Kidney epithelial cell (primary cell): ENCODE data around the gene C2orf81. TPM values are rescaled to one million over a fixed set of nuclear protein-coding genes. Genes with fewer than 3 reads are reported as not detected.
"Not testable (repeated sequence)": the region's sequence is repeated elsewhere in the genome, so short reads cannot be mapped to it uniquely, and the experiment has no call there.

Experiments
- DNase-seq: peaks from one replicate; pipeline ENCODE4 v3.0.0-alpha.2; 2010; ENCODE audit warnings: low read depth
- H3K27me3 ChIP-seq: 2 replicates; pipeline ENCODE4 v1.6.0; 2011; ENCODE audit warnings: low read length; ENCODE audit not compliant: control insufficient read depth, insufficient read depth
- H3K36me3 ChIP-seq: 2 replicates; pipeline ENCODE4 v1.5.1; 2011; ENCODE audit warnings: low read length; ENCODE audit not compliant: control insufficient read depth, insufficient read depth
- H3K4me3 ChIP-seq: 2 replicates; pipeline ENCODE4 v1.5.1; 2011; ENCODE audit warnings: low read depth, mild to moderate bottlenecking, control low read depth, low read length
- total RNA-seq: library from RNA; depleted of rRNA; stranded (reverse); fragments of >200 nt; gene quantifications from 2 replicates; pipeline ENCODE4 v1.2.3, GENCODE V29; 2015
- TF ChIP-seq, protein P1 (sequence below): IDR thresholded peaks from 2 replicates; pipeline ENCODE4 v1.5.1; 2011; ENCODE audit warnings: mild to moderate bottlenecking, moderate library complexity, low read length, control low read depth, inconsistent platforms; ENCODE audit not compliant: insufficient read depth, poor library complexity, severe bottlenecking

The C2orf81 gene
- total RNA-seq, 1 donor from 2014 or later, result 4.3 TPM

DNA sequence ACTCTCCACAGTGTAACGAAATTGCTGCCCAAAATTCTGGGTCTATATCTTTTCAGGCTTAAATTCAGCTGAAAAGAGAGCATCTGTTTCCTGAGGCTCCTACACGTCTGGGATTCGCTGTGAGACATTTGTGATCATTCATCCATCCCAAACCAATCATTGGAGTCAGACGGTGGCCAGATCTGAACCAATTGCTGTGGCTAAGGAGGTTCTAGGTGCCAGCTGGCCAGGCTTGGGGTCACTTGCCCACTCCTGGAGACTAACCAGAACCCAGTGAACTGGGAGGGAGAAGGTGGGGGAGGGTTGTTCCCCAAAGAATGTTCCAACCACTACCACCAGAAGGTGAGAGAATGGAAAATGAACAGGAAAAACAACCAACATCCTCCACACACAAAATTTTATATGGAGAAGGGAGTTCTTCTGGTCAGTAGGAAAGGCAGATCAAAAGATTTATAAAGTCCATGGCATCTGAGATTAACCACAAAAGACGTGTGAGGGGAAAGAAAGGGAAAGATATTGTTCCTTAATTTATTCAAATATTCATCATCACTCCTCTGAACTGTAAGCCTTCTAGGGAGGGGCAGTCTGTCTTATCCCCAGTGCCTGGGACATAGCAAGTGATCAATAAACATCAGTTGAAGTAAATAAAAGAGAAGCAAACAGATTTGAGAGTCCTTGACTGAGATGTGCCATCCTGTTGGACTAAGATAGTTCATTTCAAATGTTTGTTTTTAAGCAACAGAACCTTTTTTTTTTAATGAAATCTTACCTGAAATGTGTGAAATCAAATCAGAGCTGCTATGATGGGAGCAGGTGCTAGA, 23.3 kb upstream of the C2orf81 start:
- DNase-seq, result no peak
- TF ChIP-seq, protein P1, sequence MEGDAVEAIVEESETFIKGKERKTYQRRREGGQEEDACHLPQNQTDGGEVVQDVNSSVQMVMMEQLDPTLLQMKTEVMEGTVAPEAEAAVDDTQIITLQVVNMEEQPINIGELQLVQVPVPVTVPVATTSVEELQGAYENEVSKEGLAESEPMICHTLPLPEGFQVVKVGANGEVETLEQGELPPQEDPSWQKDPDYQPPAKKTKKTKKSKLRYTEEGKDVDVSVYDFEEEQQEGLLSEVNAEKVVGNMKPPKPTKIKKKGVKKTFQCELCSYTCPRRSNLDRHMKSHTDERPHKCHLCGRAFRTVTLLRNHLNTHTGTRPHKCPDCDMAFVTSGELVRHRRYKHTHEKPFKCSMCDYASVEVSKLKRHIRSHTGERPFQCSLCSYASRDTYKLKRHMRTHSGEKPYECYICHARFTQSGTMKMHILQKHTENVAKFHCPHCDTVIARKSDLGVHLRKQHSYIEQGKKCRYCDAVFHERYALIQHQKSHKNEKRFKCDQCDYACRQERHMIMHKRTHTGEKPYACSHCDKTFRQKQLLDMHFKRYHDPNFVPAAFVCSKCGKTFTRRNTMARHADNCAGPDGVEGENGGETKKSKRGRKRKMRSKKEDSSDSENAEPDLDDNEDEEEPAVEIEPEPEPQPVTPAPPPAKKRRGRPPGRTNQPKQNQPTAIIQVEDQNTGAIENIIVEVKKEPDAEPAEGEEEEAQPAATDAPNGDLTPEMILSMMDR, result no peak
- Histone ChIP-seq H3K27me3 (no peaks in the 10 kb centered on the region), H3K4me3 (no peak overlapping the region), H3K36me3 (no peaks in the 10 kb centered on the region)

- not testable (repeated sequence) for DNase-seq, H3K27me3 ChIP-seq, H3K36me3 ChIP-seq
- peak overlapping the region; percentile 72 for H3K4me3 ChIP-seq
Measured at GRCh38 chr2:74442483-74443297, 21.3 kb upstream of the C2orf81 start.

DNA sequence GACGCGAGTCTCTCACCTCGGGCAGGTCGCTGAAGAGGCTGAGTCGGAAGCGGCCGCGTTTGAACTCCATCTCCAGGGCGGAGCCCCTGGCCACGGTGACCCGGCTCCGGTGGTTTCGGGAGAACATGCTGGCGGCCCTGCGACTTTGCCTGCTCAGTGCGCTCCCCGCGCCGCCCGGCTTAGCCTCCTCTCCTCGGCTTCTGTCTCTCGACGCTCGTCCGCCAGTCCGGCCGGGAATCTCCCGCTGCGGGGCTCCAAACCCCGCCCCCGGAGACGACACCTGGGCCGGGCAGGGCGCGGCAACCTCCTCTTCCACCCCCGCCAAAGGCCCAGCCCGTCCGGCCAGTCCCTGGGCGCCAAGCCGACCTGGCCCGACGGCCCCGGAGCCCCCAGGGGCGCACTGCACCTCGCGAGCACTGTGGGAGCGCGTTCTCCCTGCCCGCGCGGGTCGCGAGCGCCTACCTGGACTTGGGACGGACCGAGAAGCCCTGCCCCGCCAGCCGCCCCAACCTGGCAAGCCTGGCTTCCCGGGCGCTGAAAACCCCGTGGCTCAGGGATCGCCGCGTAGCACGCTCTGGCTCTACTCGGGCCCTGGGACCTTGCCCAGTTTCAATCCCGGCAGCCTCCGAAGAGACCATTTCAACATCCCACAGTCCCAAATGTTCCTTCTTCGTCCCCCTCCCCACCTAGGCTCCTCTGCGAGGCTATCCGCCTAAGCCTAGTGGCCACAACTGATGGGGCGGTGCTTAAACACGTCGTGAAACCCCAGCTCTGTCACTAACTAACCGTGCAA, 20.5 kb upstream of the C2orf81 start, which contains the start of gene RTKN:
TSS of gene RTKN (minus strand) at position 248 of the 793 bp plus-strand sequence. CDS start at position 127, 121 bp downstream.
- TF ChIP-seq, protein P1, result no peak
- H3K36me3 ChIP-seq, result no peaks in the 10 kb centered on the region
- DNase-seq, result no peak
- no peaks in the 10 kb centered on the region for H3K27me3 ChIP-seq
- H3K4me3 ChIP-seq, result peak within 1 kb of the TSS; percentile 72

DNA sequence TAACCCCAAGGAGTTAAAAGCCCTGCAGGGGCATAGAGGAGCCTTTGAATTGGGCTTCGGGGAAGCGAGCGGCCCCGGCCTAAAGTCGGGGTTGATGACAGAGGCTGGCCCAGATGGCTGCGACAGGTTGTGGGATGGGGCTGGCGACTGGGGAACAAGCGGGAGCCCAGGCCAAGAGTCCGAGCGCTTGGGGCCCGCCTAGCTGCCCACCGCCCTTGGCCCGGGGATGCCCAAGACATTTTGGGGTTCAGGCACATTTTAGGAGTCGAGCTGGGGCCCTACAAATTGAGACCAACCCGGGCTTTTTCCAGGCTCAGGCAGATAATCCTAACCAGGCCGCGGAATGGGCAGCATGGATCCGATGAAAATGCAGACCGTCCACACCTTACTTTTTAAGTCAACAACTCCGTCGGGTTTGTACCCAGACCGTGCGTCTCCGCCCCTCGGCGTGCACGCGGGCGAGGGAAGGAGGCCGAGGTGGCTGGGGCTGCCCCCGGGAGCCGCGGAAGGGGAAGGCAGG, 19.8 kb upstream of the C2orf81 start:
- DNase-seq, result no peak
- no peaks in the 10 kb centered on the region for H3K27me3 ChIP-seq
- TF ChIP-seq, protein P1, result no peak
- no peaks in the 10 kb centered on the region for H3K36me3 ChIP-seq
- peak overlapping the region; percentile 72 for H3K4me3 ChIP-seq

DNA sequence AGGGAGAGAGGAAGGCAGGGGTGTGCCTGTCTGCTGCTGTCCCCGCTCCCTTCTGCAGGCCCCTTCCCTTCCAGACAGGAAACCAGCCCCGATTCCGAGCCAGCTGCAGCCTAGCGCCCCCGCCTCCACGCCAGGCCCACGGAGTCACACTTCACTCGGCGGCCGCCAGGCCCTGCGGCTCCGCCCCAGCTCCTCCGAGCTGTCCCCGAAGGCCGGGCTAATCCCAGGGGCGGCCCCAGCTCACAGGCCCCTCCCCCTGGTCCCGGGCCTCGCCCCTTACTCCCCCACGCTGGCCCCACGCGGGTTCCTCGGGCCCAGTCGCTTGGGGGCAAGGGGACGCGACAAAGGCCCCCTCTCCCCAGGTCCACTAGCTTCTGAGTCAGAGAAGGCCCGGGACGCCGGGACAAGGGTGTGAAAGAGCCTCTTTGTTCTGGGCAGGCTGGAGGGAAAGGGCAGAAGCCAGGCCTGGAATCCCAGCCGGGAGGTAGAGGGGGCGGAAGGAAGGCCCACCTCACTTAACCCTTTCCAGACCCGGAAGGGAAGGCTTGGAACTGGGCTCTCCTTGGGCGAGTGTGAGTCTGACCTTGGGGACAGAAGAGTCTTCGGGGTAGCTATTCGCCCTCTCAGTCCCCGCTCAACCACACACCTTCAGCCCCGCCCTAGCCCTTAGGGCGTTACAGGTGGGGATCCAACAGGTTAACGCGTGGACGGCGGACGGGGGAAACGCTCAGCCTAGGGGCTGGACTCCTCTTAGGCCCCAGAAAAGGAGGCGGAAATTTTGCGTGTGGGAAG, 19.2 kb upstream of the C2orf81 start:
- no peak for DNase-seq
- TF ChIP-seq, protein P1, result peak; percentile 16

More for the DNA sequence above, 19.2 kb upstream of the C2orf81 start:
- peak overlapping the region; percentile 72 for H3K4me3 ChIP-seq
- no peaks in the 10 kb centered on the region for H3K36me3 ChIP-seq
- H3K27me3 ChIP-seq, result no peaks in the 10 kb centered on the region
